Panc1 (cell line): ENCODE measurements around the gene PPP2R3B. TPM values are rescaled to one million over a fixed set of nuclear protein-coding genes. Genes with fewer than 3 reads are reported as not detected.
"Not testable (repeated sequence)": the region's sequence is repeated elsewhere in the genome, so short reads cannot be mapped to it uniquely, and the experiment has no call there.

Source experiments
- ATAC-seq: fragments of 200-7000 bp; cut with Tn5 transposase; 2 replicates; pipeline ENCODE4 v1.9.1; 2020; ENCODE audit warnings: mild to moderate bottlenecking, moderate library complexity
- BruUV-seq: library from RNA; stranded (reverse); fragments of 400-500 nt; replicated peaks from 2 replicates; lab custom pipeline; 2021; lab: Mats Ljungman, UMichigan
- CTCF ChIA-PET: fragments of 300-600 bp; sonication (Branson Sonifier 250); formaldehyde crosslinking; loops from one replicate; lab custom pipeline; 2022; ENCODE audit warnings: antibody characterized with exemption; lab: Charles Lee
- POLR2A ChIA-PET: fragments of 300-600 bp; sonication (Branson Sonifier 250); formaldehyde crosslinking; loops from one replicate; lab custom pipeline; 2022; ENCODE audit warnings: antibody characterized with exemption; lab: Charles Lee
- DNase-seq: peaks from one replicate; pipeline ENCODE4 v3.0.0-alpha.2; 2010; ENCODE audit warnings: low read depth, low spot score
- H3K27ac ChIP-seq: 2 replicates; pipeline ENCODE4 v1.5.1; 2011; ENCODE audit warnings: mild to moderate bottlenecking, low read length, inconsistent platforms
- H3K27me3 ChIP-seq: fragments of 200-500 bp; sonication (Bioruptor generic); 2 replicates; pipeline ENCODE4 v1.6.0; 2014; ENCODE audit warnings: low read length, inconsistent platforms; ENCODE audit not compliant: control insufficient read depth, insufficient read depth
- H3K36me3 ChIP-seq: fragments of 200-500 bp; sonication (Bioruptor generic); 2 replicates; pipeline ENCODE4 v1.5.1; 2014; ENCODE audit warnings: inconsistent platforms, mild to moderate bottlenecking, low read length, moderate library complexity; ENCODE audit not compliant: control insufficient read depth, insufficient read depth
- H3K4me1 ChIP-seq: 2 replicates; pipeline ENCODE4 v1.5.1; 2011; ENCODE audit warnings: inconsistent platforms, mild to moderate bottlenecking, low read length, moderate library complexity; ENCODE audit not compliant: control insufficient read depth, insufficient read depth
- H3K4me3 ChIP-seq, 2 experiments: 2 replicates each; pipeline ENCODE4 v1.5.1; 2011 to 2012; ENCODE audit warnings: low read depth in 2 of 2, low read length in 2 of 2, mild to moderate bottlenecking in 2 of 2, inconsistent platforms in 1 of 2, moderate library complexity in 1 of 2
- H3K9me3 ChIP-seq: fragments of 200-500 bp; sonication (Bioruptor generic); 2 replicates; pipeline ENCODE4 v1.5.1; 2014; ENCODE audit warnings: low read depth, mild to moderate bottlenecking, inconsistent platforms, low read length, moderate library complexity; ENCODE audit not compliant: control insufficient read depth, insufficient read depth
- CTCF ChIP-seq: fragments of 450-650 bp; IDR thresholded peaks from 2 replicates; pipeline ENCODE4 v1.5.1; 2017; ENCODE audit warnings: mild to moderate bottlenecking
- POLR2AphosphoS5 ChIP-seq: IDR thresholded peaks from 2 replicates; pipeline ENCODE4 v1.6.1; 2012; ENCODE audit warnings: mild to moderate bottlenecking, low read depth, low read length, moderate library complexity
- REST ChIP-seq, 2 experiments: IDR thresholded peaks; 2 replicates each; pipeline ENCODE4 v1.6.1; 2011 to 2012; ENCODE audit warnings: low read depth in 2 of 2, control low read depth in 1 of 2, low read length in 1 of 2, mild to moderate bottlenecking in 1 of 2, moderate library complexity in 1 of 2; ENCODE audit not compliant: insufficient read depth in 1 of 2
- SIN3A ChIP-seq: IDR thresholded peaks from 2 replicates; pipeline ENCODE4 v1.6.1; 2012; ENCODE audit warnings: low read depth, mild to moderate bottlenecking, low read length, moderate library complexity, borderline replicate concordance; ENCODE audit not compliant: insufficient read depth
- TCF7L2 ChIP-seq: IDR thresholded peaks from 2 replicates; pipeline ENCODE4 v1.6.1; 2011; ENCODE audit warnings: mild to moderate bottlenecking, low read depth, low read length, inconsistent platforms
- in situ Hi-C: cut with HindIII; loops from 2 replicates; pipeline ENCODE4 v1.10.0; 2016; ENCODE audit warnings: low sequenced_read_pairs, low pct_unique_long_range_greater_than_20kb
- intact Hi-C: fragments of 100-400 bp; cut with micrococcal nuclease; formaldehyde crosslinking; loops from one replicate; pipeline ENCODE4 v1.10.0; 2022; ENCODE audit not compliant: unreplicated experiment
- total RNA-seq: library from RNA; stranded (reverse); gene quantifications from one replicate; pipeline ENCODE4 v1.2.1, GENCODE V29; 2021; ENCODE audit not compliant: unreplicated experiment

Gene PPP2R3B
- total RNA-seq, 1 experiment from 2014 or later, result 19.2 TPM

GRCh38 chrX:434946-435345 lies 48.2 kb upstream of the PPP2R3B start:
- H3K4me3 ChIP-seq, result no peak overlapping the region
- no peak overlapping the region for H3K27ac ChIP-seq
- no TSS peak for BruUV-seq
- no peak for DNase-seq
- no peak for TF ChIP-seq REST (IDR thresholded peaks at IDR 0.05; ENCODE audit: insufficient read depth in 1 of 2, low read depth in 2 of 2, low read length in 1 of 2)
- no peak for TF ChIP-seq SIN3A
- no peak for TF ChIP-seq TCF7L2
- TF ChIP-seq CTCF, result no peak
- no peak for TF ChIP-seq POLR2AphosphoS5
- ATAC-seq, result no peak
- intact Hi-C loops (no loop called here), in situ Hi-C loops (no loop called here)
- CTCF ChIA-PET, result no interaction called here
- no peaks in the 10 kb centered on the region for H3K36me3 ChIP-seq
- H3K4me1 ChIP-seq, result no peaks in the 10 kb centered on the region
- H3K27me3 ChIP-seq, result no peaks in the 10 kb centered on the region
- POLR2A ChIA-PET, result no interaction called here
- no peaks in the 10 kb centered on the region for H3K9me3 ChIP-seq

GRCh38 chrX:433771-434170 lies 47.1 kb upstream of the PPP2R3B start:
- Histone ChIP-seq H3K27me3 (no peaks in the 10 kb centered on the region), H3K4me3 (no peak overlapping the region), H3K27ac (no peak overlapping the region), H3K4me1 (no peaks in the 10 kb centered on the region), H3K9me3 (no peaks in the 10 kb centered on the region), H3K36me3 (no peaks in the 10 kb centered on the region)
- in situ Hi-C loops (no loop called here), intact Hi-C loops (no loop called here)
- POLR2A ChIA-PET, result no interaction called here
- DNase-seq (no peak), ATAC-seq (no peak)
- BruUV-seq, result no TSS peak
- no peak for TF ChIP-seq SIN3A
- TF ChIP-seq CTCF, result no peak
- TF ChIP-seq TCF7L2, result no peak
- no peak for TF ChIP-seq POLR2AphosphoS5
- TF ChIP-seq REST (IDR thresholded peaks at IDR 0.05; ENCODE audit: insufficient read depth in 1 of 2, low read depth in 2 of 2, low read length in 1 of 2), result no peak
- CTCF ChIA-PET, result no interaction called here

GRCh38 chrX:432666-433065 lies 46.0 kb upstream of the PPP2R3B start:
- H3K4me3 ChIP-seq, ATAC-seq, CTCF ChIA-PET, POLR2A ChIA-PET, H3K9me3 ChIP-seq, H3K36me3 ChIP-seq, in situ Hi-C loops, BruUV-seq, intact Hi-C loops, H3K4me1 ChIP-seq, H3K27ac ChIP-seq, H3K27me3 ChIP-seq, DNase-seq: not testable (repeated sequence)
